ENCODE measurements around the gene GCN1. TPM values are rescaled to one million over a fixed set of nuclear protein-coding genes. Genes with fewer than 3 reads are reported as not detected.

The GCN1 gene
- total RNA-seq, 1 experiment from 2014 or later, result 181 TPM

DNA sequence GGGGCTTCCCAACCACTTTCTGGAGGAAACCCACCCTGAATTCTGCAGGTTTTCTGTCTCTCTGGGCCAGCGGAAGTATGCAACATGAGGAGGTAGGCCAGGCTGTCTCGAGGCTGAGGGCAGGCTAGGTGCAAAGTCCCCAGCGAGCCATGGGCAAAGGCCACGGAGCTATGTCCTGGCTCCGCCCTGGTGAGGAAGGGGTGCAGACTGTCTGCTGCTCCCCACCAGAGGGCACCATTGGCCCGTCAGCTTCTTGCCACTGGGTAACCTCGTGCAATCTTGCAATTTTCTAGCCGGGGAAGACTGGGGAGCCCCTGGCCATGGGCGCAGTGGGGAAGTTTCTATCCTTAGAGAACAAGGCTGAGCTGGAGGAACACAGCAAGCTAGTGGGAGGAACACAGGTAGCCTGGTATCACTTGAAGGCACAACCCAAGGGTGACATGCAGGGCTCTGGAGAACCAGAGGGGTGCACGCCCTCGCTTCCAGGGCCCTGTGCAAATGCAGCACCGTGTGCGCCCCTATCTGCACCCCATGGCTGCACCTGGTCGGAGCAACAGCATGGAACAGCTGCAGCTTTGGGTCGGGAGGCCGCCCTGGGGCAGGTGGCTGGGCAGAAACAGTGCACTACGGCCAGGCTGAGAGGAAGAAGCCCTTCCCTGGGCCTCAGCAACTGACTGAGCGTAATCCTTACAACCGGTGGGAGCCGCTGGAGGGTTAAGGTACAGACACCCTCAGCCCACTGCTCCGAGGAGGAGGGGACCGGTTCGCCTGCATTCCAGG lies 34.0 kb upstream of the GCN1 start (continued):
- TF ChIP-seq ARID4B (CRISPR knock-in tag; IDR thresholded peaks at IDR 0.05; ENCODE audit: borderline replicate concordance), result peak; percentile 60; the same call in 1 of the 2 replicates
- no peak for TF ChIP-seq ZNF138 (CRISPR knock-in tag; conservative IDR thresholded peaks at IDR 0.05)
- peak; percentile 72; the same call in 1 of the 2 replicates for TF ChIP-seq SP1 (CRISPR knock-in tag; conservative IDR thresholded peaks at IDR 0.05)
- no peak for TF ChIP-seq ZNF121 (CRISPR knock-in tag; IDR thresholded peaks at IDR 0.05)
- no peak for TF ChIP-seq EMX1 (CRISPR knock-in tag; IDR thresholded peaks at IDR 0.05)
- TF ChIP-seq MYBL2 (CRISPR knock-in tag; IDR thresholded peaks at IDR 0.05), result no peak
- 0 out of 2 replicates have a peak, but pooled peaks have one; percentile 69 for TF ChIP-seq CREB1 (CRISPR knock-in tag; IDR thresholded peaks at IDR 0.05)
- no peak for TF ChIP-seq SOX15 (CRISPR knock-in tag; IDR thresholded peaks at IDR 0.05)
- no peak for TF ChIP-seq ATF3 (CRISPR knock-in tag; conservative IDR thresholded peaks at IDR 0.05)
- TF ChIP-seq, protein P1, sequence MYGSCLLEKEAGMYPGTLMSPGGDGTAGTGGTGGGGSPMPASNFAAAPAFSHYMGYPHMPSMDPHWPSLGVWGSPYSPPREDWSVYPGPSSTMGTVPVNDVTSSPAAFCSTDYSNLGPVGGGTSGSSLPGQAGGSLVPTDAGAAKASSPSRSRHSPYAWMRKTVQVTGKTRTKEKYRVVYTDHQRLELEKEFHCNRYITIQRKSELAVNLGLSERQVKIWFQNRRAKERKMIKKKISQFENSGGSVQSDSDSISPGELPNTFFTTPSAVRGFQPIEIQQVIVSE (CRISPR knock-in tag; IDR thresholded peaks at IDR 0.05; ENCODE audit: borderline replicate concordance), result no peak
- TF ChIP-seq FOXP4 (CRISPR knock-in tag; IDR thresholded peaks at IDR 0.05), result no peak
- TF ChIP-seq CTCF (IDR thresholded peaks at IDR 0.05), result peak; percentile 73
- no peak for TF ChIP-seq E2F4 (CRISPR knock-in tag; IDR thresholded peaks at IDR 0.05; ENCODE audit: borderline replicate concordance, low read depth)
- TF ChIP-seq, protein P2, sequence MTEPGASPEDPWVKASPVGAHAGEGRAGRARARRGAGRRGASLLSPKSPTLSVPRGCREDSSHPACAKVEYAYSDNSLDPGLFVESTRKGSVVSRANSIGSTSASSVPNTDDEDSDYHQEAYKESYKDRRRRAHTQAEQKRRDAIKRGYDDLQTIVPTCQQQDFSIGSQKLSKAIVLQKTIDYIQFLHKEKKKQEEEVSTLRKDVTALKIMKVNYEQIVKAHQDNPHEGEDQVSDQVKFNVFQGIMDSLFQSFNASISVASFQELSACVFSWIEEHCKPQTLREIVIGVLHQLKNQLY (CRISPR knock-in tag; IDR thresholded peaks at IDR 0.05), result no peak
- TF ChIP-seq TP53 (CRISPR knock-in tag; IDR thresholded peaks at IDR 0.05), result no peak
- TF ChIP-seq USF2 (CRISPR knock-in tag; IDR thresholded peaks at IDR 0.05), result 0 out of 2 replicates have a peak, but pooled peaks have one; percentile 7
- TF ChIP-seq RELA (CRISPR knock-in tag; IDR thresholded peaks at IDR 0.05; ENCODE audit: borderline replicate concordance), result no peak
- no peak for TF ChIP-seq OVOL2 (CRISPR knock-in tag; IDR thresholded peaks at IDR 0.05; ENCODE audit: borderline replicate concordance)
- TF ChIP-seq GABPB1 (CRISPR knock-in tag; IDR thresholded peaks at IDR 0.05), result peak; percentile 84
- no peak for TF ChIP-seq AR (CRISPR knock-in tag; IDR thresholded peaks at IDR 0.05)
- TF ChIP-seq JUN (CRISPR knock-in tag; IDR thresholded peaks at IDR 0.05), result no peak
- TF ChIP-seq ETV6 (CRISPR knock-in tag; IDR thresholded peaks at IDR 0.05), result peak; percentile 68; the same call in 1 of the 2 replicates
- peak; percentile 8; the same call in 1 of the 2 replicates for TF ChIP-seq ZNF416 (CRISPR knock-in tag; IDR thresholded peaks at IDR 0.05)
- no peak for TF ChIP-seq NFE2L1 (CRISPR knock-in tag; IDR thresholded peaks at IDR 0.05)
